NCI-H146 treated with DMSO at 0.1 percent for 48 hours (cell line): ENCODE measurements around the gene GCKR.
"Not testable (repeated sequence)": the region's sequence is repeated elsewhere in the genome, so short reads cannot be mapped to it uniquely, and the experiment has no call there.

Experiments used
- DNase-seq: peaks from one replicate; lab custom pipeline; 2025; ENCODE audit not compliant: unreplicated experiment; lab: John Stamatoyannopoulos, UW

Gene GCKR

DNA sequence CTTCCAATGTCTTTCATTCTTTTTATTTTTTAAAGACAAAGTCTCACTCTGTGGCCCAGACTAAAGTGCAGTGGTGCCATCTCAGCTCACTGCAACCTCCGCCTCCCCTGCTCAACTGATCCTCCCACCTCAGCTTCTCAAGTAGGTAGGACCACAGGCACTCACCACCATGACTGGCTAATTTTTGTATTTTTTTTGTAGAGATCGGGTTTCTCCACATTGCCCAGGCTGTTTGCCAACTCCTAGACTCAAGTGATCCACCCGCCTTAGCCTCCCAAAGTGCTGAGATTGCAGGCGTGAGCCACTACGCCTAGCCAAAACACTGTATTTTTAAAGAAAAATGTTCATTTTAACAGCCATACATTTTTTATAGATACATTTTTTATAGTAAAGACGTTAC, 12.7 kb downstream of the GCKR start:
- no peak for DNase-seq

DNA sequence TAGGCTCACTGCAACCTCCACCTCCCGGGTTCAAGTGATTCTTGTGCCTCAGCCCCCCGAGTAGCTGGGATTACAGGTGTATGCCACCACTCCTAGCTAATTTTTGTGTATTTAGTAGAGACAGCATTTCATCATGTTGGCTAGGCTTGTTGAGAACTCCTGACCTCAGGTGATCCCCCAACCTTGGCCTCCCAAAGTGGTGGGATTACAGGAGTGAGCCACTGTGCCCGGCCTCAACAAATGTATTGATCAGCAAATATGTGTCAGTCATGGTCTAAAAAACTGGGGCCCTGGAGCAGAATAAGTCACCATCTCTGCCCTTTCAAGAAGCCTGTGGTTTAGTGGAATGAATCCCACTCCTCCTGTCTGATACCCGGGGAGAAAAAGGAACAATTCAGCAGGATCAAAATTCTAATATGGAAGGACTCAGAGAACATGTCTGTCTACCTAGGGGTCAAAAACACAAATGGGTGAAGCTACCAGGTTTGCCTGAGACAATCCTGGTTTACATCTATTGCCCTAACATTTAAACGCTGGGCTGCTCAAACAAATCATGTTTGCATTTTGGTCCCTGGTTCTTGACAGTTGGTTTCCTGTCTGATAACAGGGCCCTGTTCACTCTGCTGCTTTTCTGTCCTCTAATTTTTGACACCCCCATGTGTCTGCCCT, 21.6 kb downstream of the GCKR start:
- no peak for DNase-seq

DNA sequence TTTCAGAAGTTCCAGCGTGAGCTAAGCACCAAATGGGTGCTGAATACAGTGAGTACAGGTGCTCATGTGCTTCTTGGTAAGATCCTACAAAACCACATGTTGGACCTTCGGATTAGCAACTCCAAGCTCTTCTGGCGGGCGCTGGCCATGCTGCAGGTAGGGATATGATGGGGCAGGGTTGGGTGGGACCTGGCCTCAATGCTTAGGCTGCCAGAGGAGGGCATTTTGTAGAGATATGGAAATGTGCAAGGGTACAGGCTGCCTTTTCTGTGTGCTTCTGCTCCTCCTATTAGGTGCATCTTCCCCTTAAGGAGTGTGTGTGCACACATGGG, 22.1 kb downstream of the GCKR start:
- no peak for DNase-seq

DNA sequence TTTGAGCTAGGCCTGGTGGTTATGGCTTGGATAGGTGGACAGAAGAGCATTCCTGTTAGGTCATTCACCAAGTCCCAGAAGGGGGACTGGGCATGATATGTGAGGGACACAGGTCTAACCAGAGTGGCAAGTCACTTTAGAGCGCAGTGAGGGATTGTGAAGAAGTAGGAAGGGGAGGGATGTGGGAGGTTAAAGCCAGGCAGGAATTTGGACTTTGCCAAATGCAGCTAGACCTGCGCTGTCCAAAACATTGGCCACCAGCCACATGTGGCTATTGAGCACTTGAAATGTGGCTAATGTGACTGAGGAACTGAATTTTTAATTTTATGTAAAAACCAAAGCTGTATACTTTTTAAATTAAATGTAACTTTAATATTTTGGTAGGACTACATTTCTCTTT, 23.7 kb downstream of the GCKR start:
- DNase-seq: no peak

DNA sequence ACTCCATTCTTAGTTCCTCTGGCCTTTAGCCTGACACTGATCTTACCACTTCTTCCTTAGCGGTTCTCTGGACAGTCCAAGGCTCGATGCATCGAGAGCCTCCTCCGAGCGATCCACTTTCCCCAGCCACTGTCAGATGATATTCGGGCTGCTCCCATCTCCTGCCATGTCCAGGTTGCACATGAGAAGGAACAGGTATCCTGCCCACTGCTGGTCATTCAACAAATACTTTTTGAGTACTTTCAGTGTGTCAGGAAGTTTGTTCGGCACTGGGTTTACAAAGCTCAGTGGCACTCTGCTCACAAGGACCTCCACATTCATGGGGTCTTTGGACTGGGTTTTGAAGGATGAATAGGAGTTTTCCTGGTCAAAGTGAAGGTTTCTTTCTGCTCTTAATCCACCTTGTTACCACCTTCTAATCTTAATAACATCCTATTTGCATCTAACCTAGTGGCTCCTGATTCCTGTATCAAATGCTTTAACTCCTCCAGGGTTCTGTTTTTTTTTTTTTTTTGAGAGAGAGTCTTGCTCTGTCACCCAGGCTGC, 25.8 kb downstream of the GCKR start:
- DNase-seq: no peak

DNA sequence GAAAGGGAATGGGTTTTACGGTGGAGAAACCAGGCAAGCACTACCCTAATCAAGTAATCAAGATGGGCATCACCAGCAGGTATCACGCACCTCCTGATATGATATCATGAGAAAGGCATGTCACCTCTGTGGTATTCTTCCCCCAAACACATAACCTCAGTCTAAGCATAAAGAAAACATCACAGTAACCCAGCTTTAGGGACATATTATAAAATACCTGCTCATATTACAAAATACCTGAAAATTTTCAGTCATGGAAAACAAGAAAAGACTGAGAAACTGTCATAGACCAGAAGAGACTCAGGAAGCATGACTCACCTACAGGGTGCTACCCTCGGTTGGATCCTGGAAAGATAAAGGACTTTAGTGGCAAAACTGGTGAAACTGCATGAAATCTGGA, 30.5 kb downstream of the GCKR start:
- DNase-seq: no peak

DNA sequence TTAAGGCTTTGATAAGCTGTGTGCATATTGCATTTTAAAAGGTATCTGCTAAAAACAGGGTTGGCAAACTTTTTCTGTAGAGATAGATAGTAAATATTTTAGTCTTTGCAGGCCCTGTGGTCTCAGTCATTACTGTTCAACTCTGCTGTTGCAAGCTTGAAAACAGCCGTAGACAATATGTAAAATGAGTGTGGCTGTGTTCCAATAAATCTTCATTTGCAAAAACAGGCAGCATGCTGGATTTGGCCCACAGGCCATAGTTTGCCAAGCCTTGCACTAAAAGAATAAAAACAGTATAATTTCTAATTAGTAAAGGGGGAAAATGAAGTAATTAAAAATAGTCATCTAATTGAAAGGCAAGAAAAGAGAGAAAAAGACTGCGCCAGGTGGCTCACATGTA, 35.3 kb downstream of the GCKR start:
- no peak for DNase-seq

DNA sequence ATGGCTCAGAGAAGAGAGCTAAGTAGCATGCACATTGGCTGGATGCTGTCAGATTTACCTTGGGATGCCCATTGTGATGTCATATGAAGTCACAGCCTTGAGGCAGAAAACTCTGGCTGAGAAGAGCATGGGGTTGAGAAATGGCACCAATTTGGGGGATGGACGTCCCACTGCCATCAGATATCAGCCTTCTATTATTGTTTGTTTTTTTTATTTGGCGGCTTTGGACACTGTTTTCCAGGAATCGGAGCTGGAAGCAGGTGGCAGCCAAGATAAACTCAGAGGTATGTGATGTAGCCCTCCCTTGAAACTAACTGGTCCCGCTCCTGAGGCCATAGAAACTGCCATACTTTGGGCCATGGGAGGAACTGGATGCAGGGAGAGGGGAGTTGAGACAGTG, 40.6 kb downstream of the GCKR start:
- no peak for DNase-seq

DNA sequence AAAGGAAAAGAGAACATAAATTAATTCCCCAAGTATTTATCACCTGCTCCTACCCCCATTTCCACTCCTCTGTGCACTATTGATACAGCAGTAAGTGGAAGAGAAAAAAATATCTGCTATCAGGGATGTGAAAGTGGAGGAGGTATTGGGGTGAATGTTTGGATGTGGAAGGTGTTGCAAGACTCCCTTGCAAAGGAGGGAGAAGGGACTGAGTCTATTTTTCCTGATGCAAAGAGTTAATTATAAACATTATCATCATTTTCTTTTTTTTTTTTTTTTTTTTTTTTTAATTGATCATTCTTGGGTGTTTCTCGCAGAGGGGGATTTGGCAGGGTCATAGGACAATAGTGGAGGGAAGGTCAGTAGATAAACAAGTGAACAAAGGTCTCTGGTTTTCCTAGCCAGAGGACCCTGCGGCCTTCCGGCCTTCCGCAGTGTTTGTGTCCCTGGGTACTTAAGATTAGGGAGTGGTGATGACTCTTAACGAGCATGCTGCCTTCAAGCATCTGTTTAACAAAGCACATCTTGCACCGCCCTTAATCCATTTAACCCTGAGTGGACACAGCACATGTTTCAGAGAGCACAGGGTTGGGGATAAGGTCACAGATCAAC, 42.3 kb downstream of the GCKR start:
- DNase-seq: not testable (repeated sequence)

DNA sequence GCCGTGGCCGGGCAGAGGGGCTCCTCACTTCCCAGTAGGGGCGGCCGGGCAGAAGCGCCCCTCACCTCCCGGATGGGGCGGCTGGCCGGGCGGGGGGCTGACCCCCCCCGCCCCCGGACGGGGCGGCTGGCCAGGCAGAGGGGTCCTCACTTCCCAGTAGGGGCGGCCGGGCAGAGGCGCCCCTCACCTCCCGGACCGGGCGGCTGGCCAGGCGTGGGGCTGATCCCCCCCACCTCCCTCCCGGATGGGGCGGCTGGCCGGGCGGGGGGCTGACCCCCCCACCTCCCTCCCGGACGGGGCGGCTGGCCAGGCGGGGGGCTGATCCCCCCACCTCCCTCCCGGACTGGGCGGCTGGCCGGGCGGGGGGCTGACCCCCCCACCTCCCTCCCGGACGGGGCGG, 43.0 kb downstream of the GCKR start:
- not testable (repeated sequence) for DNase-seq

DNA sequence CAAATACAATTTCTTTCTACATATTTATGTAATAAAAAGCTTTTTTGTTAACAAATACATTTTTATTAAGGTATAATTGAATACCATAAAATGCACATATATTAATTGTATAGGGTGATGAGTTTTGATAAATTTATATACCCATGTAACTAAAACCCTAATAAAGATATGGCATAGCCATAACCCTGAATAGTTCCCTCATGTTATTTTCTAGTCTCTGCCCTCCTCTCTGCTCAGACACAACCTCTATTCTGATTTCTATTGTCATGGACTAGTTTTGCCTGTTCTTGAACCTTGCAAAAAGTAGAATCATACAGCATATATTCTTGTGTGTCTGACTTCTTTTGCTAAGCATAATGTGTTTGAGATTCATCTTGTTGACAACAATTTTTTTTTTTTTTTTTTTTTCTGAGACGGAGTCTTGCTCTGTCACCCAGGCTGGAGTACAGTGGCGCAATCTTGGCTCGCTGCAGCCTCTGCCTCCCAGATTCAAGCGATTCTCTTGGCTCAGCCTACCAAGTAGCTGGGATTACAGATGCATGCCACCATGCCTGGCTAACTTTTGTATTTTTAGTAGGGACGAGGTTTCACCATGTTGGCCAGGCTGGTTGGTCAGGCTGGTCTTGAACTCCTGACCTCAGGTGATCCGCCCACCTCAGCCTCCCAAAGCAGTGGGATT, 47.6 kb downstream of the GCKR start:
- DNase-seq: no peak

DNA sequence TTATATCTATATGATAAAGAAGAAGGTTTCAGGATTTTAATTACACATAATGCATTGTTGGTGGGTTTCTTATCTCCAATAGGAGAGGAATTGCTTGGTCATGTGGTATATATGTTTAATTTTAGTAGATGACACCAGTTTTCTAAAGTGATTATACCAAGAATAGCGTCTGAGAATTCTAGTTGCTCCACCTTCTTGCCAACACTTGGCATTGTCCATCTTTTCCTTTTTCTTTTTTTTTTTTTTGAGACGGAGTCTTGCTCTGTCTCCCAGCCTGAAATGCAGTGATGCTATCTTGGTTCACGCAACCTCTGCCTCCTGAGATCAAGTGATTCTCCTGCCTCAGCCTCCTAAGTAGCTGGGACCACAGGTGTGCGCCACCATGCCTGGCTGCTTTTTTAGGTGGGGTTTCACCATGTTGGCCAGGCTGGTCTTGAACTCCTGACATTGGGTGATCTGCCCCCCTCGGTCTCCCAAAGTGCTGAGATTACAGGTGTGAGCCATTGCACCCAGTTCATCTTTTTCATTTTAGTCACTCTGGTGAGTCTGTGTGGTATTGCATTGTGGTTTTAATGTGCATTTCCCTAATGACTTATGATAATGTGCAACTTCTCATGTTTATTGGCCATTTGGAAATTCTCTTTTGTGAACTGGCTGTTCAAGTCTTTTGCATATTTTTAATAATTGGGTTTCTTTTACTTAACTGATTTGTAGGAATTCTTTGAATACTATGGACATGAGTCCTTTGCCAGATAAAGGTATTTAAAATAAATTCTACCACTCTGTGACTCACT, 48.9 kb downstream of the GCKR start:
- DNase-seq: no peak

DNA sequence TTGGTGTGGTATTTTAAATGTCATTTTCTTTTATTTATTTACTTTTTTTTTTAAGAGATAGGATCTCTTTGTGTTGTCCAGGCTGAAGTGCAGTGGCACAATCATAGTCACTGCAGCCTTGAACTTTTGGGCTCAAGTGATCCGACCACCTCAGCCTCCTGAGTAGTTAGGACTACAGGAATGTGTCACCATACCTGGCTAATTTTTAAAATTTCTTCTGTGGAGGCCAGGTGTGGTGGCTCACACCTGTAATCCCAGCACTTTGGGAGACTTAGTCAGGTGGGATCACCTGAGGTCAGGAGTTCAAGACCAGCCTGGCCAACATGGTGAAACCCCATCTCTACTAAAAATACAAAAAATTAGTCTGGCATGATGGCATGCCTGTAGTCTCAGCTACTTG, 52.7 kb downstream of the GCKR start:
- no peak for DNase-seq

DNA sequence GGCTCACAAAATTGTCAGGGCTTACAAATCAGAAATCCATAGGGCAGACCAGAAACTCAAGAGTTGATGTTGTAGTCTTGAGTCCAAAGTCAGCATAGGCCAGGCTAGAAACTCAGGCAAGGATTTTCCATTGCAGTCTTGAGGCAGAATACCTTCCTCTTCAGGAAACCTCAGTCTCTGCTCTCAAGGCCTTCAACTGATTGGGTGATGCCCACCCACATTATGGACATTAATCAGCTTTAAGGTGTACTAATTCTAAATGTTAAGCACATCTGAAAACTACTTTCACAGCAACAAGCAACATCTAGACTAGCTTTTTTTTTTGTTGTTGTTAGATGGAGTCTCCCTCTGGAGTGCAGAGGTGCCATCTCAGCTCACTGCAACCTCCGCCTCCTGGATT, 54.9 kb downstream of the GCKR start:
- no peak for DNase-seq

DNA sequence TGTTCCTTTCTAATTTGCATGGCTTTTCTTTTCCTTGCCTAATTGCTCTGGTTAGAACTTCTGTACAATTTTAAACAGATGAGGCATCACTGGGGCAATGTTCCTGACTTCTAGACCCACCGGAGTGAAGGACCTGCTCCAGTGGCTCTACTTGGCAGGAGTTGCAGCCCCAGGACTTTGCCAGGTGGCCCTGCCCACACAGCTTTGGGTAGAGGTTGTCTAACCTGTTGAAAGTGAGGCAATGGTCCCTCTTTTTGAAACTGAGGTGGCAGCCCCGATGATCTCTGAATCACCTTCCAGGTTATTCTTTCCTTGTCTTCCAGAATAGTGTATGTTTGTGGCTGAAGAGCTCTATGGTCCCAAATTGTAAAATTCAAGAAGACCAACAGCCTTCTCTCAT, 56.3 kb downstream of the GCKR start:
- DNase-seq: no peak

DNA sequence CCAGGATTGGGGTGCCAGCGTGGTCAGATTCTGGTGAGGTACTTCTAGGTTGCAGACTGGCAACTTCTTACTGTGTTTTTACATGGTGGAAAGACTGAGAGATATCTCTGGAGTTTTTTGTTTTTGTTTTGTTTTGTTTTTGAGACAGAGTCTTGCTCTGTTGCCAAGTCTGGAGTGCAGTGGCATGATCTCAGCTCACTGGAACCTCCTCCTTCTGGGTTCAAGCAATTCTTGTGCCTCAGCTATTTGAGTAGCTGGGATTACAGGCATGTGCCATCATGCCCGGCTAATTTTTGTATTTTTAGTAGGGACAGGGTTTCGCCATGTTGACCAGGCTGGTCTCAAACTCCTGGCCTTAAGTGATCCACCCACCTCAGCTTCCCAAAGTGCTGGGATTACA, 57.8 kb downstream of the GCKR start:
- not testable (repeated sequence) for DNase-seq

DNA sequence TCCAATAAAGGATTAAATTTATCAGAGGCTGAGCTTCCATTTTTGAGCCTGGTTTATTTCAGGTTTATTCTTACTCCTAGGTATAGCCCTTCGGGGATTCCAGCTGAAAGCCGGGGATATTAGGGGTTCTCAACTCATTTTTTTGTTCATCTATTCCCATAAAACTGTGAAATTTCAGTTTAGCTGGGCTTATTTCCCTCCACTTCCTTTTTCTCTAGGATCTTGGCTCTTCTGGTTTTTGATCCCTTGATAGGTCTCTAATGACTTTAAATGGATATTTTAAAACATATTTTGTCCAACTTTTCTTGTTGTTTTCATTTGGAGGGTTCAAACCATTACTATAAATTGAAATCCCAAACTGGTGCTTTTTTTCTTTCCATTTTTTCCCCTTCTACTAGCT, 62.6 kb downstream of the GCKR start:
- no peak for DNase-seq

DNA sequence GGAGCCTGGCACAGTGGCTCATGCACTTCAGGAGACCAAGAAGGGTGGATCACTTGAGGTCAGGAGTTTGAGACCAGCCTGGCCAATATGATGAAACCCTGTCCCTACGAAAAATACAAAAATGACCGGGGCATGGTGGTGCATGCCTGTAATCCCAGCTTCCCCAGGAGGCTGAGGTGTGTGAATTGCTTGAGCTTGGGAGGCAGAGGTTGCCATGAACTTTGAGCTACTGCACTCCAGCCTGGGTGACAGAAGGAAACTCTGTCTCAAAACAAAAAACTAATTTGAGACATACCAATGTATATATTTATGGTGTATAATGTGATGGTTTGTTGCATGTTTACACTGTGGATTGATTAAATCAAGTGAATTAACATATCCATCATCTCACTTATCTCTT, 64.4 kb downstream of the GCKR start:
- no peak for DNase-seq

DNA sequence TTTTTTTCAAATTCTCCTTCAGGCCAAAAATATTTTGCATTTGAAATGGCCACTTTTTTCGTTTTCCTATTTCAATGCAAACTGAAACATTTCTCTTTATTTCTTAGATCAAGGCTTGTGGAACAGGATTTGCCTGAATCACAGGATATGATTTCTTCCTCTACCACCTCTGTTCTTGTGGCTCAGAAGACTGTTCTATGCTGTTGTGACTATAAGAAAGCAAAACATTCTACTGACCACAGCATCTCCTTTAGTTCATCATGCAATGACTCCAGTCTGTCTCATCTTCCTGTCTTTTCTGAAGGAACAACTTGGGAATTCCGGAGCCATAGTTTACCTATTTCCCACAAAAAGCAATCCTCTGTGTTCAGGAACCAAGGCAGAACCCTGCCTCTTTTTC, 70.0 kb downstream of the GCKR start:
- DNase-seq: no peak

DNA sequence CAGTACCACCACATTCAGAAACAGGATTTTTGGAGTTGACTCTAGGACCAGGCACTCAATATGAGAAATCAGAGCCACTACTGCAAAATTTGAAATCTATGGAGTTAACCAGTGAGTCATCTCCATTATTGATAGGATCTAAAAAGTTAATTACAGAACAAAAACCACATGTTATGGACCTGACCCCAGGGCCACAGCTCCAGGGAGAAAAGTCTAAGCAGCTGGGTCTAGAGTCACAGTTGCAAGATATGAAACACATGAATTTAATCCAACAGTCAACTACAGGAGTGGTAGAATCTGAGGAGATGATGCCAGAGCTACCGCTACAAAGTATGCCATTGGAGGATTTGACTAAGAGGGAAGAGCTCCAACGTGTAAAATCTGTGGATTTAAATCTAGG, 72.8 kb downstream of the GCKR start:
- no peak for DNase-seq

DNA sequence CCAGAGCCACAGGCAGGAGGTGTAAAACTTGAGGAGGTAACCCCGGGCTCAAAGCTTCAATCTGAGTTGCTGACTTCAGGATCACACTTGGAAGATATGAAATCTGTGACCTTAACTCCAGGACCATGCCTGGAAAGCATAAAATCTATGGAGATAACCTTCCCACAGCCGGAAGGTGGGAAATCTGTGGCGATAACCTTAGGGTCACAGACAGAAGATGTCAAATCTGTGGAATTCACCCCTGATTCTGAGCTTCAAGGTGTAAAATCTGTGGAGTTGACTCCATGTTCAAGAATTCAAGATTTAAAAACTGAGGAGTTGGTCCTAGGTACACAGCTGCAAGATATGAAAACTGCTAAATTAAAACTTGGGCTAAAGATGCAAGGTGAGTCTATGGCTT, 74.6 kb downstream of the GCKR start:
- DNase-seq: no peak

DNA sequence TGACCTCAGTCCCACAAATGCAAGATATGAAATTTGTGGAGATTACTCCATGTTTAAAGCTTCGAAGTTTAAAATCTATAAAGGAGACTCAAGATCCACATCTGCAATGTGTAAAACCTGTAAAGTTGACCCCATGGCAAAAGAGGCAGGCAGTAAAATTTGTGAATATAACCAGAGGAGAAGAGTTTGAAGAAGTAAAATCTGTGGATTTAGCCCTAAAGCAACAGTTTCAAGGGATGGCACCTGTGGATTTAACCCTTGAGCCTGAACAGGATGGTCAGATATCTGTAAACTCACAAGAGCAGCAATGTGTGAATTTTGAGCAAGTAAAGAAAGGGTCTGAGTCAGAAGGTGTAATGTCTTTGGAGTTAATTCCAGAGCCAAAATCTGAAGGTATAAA, 75.0 kb downstream of the GCKR start:
- no peak for DNase-seq
